ENCODE measurements around the gene THRAP3.

GRCh38 chr1:36330940-36331339, 106.7 kb downstream of the THRAP3 start:
- TF ChIP-seq POLR2A (IDR thresholded peaks at IDR 0.05): no peak
- TF ChIP-seq, protein P1, sequence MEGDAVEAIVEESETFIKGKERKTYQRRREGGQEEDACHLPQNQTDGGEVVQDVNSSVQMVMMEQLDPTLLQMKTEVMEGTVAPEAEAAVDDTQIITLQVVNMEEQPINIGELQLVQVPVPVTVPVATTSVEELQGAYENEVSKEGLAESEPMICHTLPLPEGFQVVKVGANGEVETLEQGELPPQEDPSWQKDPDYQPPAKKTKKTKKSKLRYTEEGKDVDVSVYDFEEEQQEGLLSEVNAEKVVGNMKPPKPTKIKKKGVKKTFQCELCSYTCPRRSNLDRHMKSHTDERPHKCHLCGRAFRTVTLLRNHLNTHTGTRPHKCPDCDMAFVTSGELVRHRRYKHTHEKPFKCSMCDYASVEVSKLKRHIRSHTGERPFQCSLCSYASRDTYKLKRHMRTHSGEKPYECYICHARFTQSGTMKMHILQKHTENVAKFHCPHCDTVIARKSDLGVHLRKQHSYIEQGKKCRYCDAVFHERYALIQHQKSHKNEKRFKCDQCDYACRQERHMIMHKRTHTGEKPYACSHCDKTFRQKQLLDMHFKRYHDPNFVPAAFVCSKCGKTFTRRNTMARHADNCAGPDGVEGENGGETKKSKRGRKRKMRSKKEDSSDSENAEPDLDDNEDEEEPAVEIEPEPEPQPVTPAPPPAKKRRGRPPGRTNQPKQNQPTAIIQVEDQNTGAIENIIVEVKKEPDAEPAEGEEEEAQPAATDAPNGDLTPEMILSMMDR (IDR thresholded peaks at IDR 0.05): no peak

Data from lower leg skin (tissue), 3 donors.